ENCODE results near the gene MICA. TPM values are rescaled to one million over a fixed set of nuclear protein-coding genes. Genes with fewer than 3 reads are reported as not detected.
"Not testable (repeated sequence)": the region's sequence is repeated elsewhere in the genome, so short reads cannot be mapped to it uniquely, and the experiment has no call there.

MICA gene
- total and polyA plus RNA-seq, 4 donors, result 3.2 to 9.1 (median 4.2) TPM

DNA sequence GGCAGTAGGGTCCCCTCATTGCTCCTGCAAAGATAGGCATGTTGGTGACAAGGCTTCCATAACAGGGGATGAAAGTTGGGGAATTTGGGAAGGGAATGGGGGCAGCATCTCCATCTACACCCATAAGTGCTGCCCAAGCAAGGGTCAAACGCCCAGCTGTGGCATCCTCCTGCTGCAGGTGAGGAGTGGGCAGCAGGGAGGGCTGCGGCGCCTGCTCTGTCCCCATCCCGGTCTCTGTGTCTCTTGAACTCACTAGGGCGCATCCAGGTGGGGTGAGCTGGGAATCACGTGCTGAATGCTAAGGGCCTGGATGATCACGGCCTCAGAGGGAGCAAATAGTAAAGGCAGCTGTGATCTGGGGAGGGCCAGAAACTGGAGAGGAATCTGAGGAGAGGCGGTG lies 9.1 kb downstream of the MICA start:
- H3K36me3 ChIP-seq (ENCODE audit: control insufficient read depth in 4 of 4, insufficient read depth in 3 of 4, low read depth in 1 of 4, low read length in 3 of 4), result peaks cover 2 to 48% (median 24%) of the 10 kb centered on the region in 4 donors
- H3K4me3 ChIP-seq (ENCODE audit: low read depth in 1 of 3, low read length in 3 of 3), result no peak overlapping the region
- no peak for DNase-seq (ENCODE audit: low spot score)
- no peak overlapping the region for H3K9ac ChIP-seq (ENCODE audit: low read depth in 1 of 2, low read length in 2 of 2)
- no peaks in the 10 kb centered on the region for H3K27me3 ChIP-seq (ENCODE audit: control insufficient read depth in 4 of 4, insufficient read depth in 4 of 4, low read length in 3 of 4)
- 94% methylated on average over 8 of the region's 8 CpGs for WGBS
- TF ChIP-seq GABPA (IDR thresholded peaks at IDR 0.05 in 1 of 2, conservative IDR thresholded peaks at IDR 0.05 in 1 of 2) (no peak), HNF4G (IDR thresholded peaks at IDR 0.05) (no peak)
- H3K4me1 ChIP-seq (ENCODE audit: control insufficient read depth in 4 of 4, insufficient read depth in 4 of 4, low read length in 3 of 4), result peaks cover 0 to 2% (median 0%) of the 10 kb centered on the region in 4 donors
- no peaks in the 10 kb centered on the region for H3K9me3 ChIP-seq (ENCODE audit: control insufficient read depth in 4 of 4, low read length in 3 of 4)
- no peak overlapping the region for H3K27ac ChIP-seq (ENCODE audit: low read depth in 1 of 2, low read length in 2 of 2)

DNA sequence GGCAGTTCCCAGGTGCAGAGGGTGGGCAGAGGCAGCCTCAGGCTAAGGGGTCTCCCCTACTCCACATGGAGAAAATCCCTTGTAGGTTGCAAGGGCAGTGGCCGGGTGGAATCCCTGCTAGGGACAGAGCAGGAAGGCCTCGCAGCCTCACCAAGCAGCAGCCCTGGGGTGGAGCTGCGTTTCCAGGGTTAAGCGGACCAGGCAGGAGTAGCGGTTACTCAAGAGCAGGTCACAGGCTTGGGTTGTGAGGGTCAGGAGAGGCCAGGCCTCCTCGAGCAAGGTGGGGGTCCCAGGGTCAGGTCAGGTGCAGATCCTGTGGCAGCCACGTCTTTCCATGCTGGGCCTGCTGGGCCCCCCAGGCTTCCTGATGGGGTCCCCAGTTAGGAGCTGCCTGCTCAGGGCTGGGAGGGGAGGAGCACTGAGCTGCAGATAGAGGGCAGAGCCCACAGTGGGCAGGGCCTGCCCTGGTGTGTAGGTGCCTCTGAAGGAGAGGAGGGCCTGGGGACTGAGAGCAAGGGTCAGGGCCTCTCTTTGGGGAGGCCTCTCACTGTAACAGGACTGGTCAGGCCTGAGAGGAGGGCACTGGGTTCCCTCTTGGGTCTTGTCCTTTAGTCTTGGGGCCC lies 10.9 kb downstream of the MICA start:
- 79% methylated on average over 7 of the region's 7 CpGs for WGBS
- H3K4me1 ChIP-seq (ENCODE audit: control insufficient read depth in 4 of 4, insufficient read depth in 4 of 4, low read length in 3 of 4); H3K4me3 ChIP-seq (ENCODE audit: low read depth in 1 of 3, low read length in 3 of 3); DNase-seq (ENCODE audit: low spot score); H3K9ac ChIP-seq (ENCODE audit: low read depth in 1 of 2, low read length in 2 of 2); H3K9me3 ChIP-seq (ENCODE audit: control insufficient read depth in 4 of 4, low read length in 3 of 4); H3K27me3 ChIP-seq (ENCODE audit: control insufficient read depth in 4 of 4, insufficient read depth in 4 of 4, low read length in 3 of 4); H3K27ac ChIP-seq (ENCODE audit: low read depth in 1 of 2, low read length in 2 of 2): not testable (repeated sequence)
- H3K36me3 ChIP-seq (ENCODE audit: control insufficient read depth in 4 of 4, insufficient read depth in 3 of 4, low read depth in 1 of 4, low read length in 3 of 4), result peaks cover 2 to 48% (median 24%) of the 10 kb centered on the region in 4 donors

DNA sequence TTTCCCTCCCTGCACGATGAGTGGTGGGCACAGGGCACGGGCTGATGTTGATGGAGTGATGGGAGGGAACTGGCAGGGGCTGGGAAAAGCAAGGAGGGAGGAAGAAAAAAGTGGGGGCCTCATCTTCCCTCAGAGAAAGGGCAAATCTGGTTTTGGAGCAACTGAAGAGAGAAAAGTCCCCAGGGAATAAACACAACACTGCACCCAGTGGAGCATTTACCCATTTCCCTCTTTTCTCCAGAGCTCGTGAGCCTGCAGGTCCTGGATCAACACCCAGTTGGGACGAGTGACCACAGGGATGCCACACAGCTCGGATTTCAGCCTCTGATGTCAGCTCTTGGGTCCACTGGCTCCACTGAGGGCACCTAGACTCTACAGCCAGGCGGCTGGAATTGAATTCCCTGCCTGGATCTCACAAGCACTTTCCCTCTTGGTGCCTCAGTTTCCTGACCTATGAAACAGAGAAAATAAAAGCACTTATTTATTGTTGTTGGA lies 11.4 kb downstream of the MICA start:
- no peak overlapping the region for H3K9ac ChIP-seq (ENCODE audit: low read depth in 1 of 2, low read length in 2 of 2)
- H3K27ac ChIP-seq (ENCODE audit: low read depth in 1 of 2, low read length in 2 of 2), result no peak overlapping the region
- WGBS, result 77% methylated on average over 6 of the region's 6 CpGs
- no peaks in the 10 kb centered on the region for H3K9me3 ChIP-seq (ENCODE audit: control insufficient read depth in 4 of 4, low read length in 3 of 4)
- H3K4me3 ChIP-seq (ENCODE audit: low read depth in 1 of 3, low read length in 3 of 3), result no peak overlapping the region
- peaks cover 2 to 48% (median 24%) of the 10 kb centered on the region in 4 donors for H3K36me3 ChIP-seq (ENCODE audit: control insufficient read depth in 4 of 4, insufficient read depth in 3 of 4, low read depth in 1 of 4, low read length in 3 of 4)
- no peaks in the 10 kb centered on the region for H3K27me3 ChIP-seq (ENCODE audit: control insufficient read depth in 4 of 4, insufficient read depth in 4 of 4, low read length in 3 of 4)
- TF ChIP-seq ATF3 (IDR thresholded peaks at IDR 0.05) (no peak), FOXA2 (IDR thresholded peaks at IDR 0.05) (no peak), JUND (IDR thresholded peaks at IDR 0.05) (no peak), FOXA1 (IDR thresholded peaks at IDR 0.05) (no peak), NR2F2 (IDR thresholded peaks at IDR 0.05) (no peak), TAF1 (conservative IDR thresholded peaks at IDR 0.05) (no peak), REST (IDR thresholded peaks at IDR 0.05) (no peak), HNF4G (IDR thresholded peaks at IDR 0.05) (no peak), SP1 (IDR thresholded peaks at IDR 0.05) (no peak), ZBTB33 (IDR thresholded peaks at IDR 0.05) (no peak), YY1 (IDR thresholded peaks at IDR 0.05) (no peak), RAD21 (IDR thresholded peaks at IDR 0.05) (no peak), CTCF (IDR thresholded peaks at IDR 0.05; ENCODE audit: low read depth, low read length, missing input control) (no peak), HNF4A (conservative IDR thresholded peaks at IDR 0.05) (no peak), RXRA (IDR thresholded peaks at IDR 0.05) (no peak), GABPA (IDR thresholded peaks at IDR 0.05 in 1 of 2, conservative IDR thresholded peaks at IDR 0.05 in 1 of 2) (no peak), EGR1 (IDR thresholded peaks at IDR 0.05; ENCODE audit: low read depth in 2 of 2) (no peak)
- no peaks in the 10 kb centered on the region for H3K4me1 ChIP-seq (ENCODE audit: control insufficient read depth in 4 of 4, insufficient read depth in 4 of 4, low read length in 3 of 4)
- no peak for DNase-seq (ENCODE audit: low spot score)

Measured in liver (tissue), 9 donors.